Head of caudate nucleus (tissue), 42 donors: ENCODE results near the gene RSU1.
A peak's percentile ranks its signal among the peaks of the same experiment; 100 is the strongest.
"Not testable (repeated sequence)": the region's sequence is repeated elsewhere in the genome, so short reads cannot be mapped to it uniquely, and the experiment has no call there.

Experiments used
- DNase-seq, 42 donors: peaks; one replicate each; pipeline versions ENCODE4 v3.0.0 to v3.0.0-alpha.2; 2020 to 2021; ENCODE audit warnings: mixed read lengths in 7 of 42
- intact Hi-C: fragments of 100-400 bp; cut with DNase I; formaldehyde crosslinking; loops from one replicate; pipeline ENCODE4 v1.15.0; 2022

The RSU1 gene

DNA sequence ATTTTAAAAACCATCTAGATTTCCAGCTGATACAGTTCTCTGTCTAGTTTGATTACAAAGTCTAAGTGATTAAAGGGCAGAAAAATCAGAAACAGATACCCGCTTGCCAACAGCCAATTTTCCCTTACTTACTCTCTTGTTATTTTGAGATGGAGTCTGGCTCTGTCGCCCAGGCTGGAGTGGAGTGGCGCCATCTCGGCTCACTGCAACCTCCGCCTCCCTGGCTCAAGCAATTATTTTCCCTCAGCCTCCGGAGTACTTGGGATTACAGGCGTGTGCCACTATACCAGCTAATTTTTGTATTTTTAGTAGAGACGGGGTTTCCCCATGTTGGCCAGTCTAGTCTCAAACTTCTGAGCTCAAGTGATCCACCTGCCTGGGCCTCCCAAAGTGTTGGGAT is 10.2 kb upstream of the RSU1 start:
- intact Hi-C loops, DNase-seq: not testable (repeated sequence)

GRCh38 chr10:16822726-16823360 is 5.6 kb upstream of the RSU1 start:
- intact Hi-C loops, result no loop called here
- DNase-seq, result no peak

- intact Hi-C loops, result no loop called here
Measured at GRCh38 chr10:16822027-16822426, 4.8 kb upstream of the RSU1 start.

GRCh38 chr10:16820421-16820820 is 3.2 kb upstream of the RSU1 start:
- no peak for DNase-seq
- intact Hi-C loops, result no loop called here

More at GRCh38 chr10:16822027-16822426, 4.8 kb upstream of the RSU1 start:
- no peak for DNase-seq

DNA sequence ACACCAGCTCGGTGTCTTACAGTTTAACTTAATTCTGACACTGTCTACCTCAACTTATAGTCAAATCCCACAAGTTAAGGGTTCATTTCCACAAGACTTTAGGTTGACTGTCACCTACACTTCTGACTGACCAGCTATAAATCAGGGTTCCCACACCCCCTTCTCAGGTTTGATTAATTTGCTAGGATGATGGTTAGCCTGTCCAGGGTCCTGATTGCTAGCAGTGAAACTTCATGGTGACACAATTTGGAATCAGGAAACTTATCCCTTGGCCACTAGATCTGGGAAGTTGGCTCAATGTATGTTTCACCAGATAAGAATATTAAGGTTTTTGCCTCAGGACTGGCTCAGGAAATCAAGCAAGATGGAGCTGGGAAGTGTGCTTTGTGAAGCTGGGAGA is 2.8 kb upstream of the RSU1 start:
- DNase-seq, result no peak
- intact Hi-C loops, result no loop called here

DNA sequence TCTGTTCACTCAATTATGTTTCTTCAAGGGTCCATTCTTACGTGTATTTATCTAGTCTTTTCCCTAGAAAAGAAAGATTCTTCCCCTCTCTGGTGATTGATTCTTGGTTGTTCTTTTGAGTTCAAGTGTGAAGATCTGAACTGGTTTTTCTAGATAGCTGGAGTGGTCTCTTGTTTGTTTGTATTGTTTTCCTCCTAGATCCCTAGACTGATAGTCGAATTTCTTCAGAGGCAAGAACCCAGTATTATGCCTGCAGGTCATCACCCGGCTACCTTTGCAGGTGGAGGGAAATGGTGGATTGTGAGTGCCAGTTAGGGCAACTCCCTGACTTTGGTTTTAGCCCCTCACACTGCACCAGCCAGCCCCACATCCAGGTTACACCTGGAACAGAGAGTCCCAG is 2.2 kb upstream of the RSU1 start:
- DNase-seq, result no peak
- intact Hi-C loops, result no loop called here

DNA sequence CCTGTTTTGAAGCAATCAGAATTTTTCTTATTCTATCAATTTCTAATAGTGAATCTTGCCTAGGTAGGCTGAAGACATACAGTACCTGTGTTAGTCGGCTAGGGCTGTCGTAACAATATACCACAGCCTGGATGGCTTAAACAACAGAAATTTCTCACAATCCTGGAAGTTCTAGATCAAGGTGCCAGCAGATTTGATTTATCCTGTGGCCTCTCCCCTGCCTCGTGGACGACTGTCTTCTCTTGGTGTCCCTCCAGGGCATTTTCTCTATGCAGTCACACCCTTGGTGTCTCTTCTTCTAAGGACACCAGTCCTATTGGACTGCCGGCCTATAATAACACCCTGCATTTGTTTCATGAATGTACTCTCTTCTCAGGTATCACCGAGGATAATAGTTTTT is 1.8 kb upstream of the RSU1 start:
- no peak for DNase-seq
- intact Hi-C loops, result no loop called here

DNA sequence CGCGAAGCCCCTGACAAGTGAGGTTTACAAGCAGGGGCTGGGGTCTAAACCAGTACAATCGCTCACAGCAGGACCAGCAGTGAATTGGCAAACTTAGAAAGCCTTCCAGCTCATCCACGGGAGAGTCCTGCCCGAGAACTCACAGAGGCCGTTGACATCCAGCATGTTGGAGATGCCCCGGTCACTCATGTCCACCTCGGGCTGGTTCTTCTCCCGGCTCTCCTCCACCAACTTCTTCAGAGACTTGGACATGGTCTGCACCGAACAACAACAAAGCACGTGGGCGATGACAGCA is 447 bp downstream of the RSU1 start:
- intact Hi-C loops, result no loop called here
- DNase-seq, result peak in 5 of 42 donors; percentile 8 to 43 (median 18)

DNA sequence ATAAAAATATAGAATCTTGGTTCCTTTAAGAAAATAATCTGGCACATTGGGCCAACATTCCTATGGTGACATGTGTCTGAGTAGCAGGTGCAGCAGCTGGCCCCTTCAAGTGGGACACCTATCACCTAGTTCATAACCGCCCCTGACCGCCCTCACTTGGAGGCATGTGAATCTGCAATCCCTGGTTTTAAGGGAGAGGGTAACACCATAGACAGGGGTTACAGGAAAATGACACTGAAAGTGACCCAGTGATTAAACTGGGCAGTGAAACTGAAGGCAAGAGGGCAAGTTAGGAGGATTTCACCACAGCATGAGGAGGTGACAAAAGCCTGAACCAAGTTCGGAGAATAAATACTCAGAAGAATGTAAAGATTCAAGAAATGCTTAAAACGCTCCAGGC is 1.1 kb downstream of the RSU1 start:
- no peak for DNase-seq
- intact Hi-C loops, result no loop called here

- intact Hi-C loops, result no loop called here
Measured at GRCh38 chr10:16814012-16814411, 3.2 kb downstream of the RSU1 start.

DNA sequence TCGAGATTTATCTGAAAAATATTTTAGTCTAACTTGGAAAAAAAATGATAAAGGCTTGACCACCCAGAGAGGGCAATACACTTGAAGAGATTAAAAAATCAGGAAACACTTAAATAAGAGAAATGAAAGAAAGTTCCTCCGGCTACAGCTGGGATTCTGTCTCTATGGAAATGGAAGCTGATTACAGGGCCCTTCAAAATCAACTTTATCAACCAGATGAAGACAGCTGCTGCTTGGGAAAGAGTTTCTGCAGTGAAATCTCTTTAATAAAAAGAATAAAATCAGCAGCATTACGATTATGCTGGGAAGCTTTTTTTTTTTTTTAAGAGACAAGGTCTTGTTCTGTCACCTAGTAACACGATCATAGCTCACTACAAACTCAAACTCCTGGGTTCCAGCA is 4.5 kb downstream of the RSU1 start:
- no peak for DNase-seq
- intact Hi-C loops, result no loop called here

More at GRCh38 chr10:16814012-16814411, 3.2 kb downstream of the RSU1 start:
- no peak for DNase-seq

GRCh38 chr10:16811765-16812164 is 5.5 kb downstream of the RSU1 start:
- no peak for DNase-seq
- intact Hi-C loops, result no loop called here

GRCh38 chr10:16811292-16811691 is 5.9 kb downstream of the RSU1 start:
- DNase-seq, result no peak
- intact Hi-C loops, result no loop called here

GRCh38 chr10:16809074-16809718 is 8.0 kb downstream of the RSU1 start:
- intact Hi-C loops, result no loop called here
- peak in 29 of 42 donors; percentile 18 to 77 (median 48) for DNase-seq

DNA sequence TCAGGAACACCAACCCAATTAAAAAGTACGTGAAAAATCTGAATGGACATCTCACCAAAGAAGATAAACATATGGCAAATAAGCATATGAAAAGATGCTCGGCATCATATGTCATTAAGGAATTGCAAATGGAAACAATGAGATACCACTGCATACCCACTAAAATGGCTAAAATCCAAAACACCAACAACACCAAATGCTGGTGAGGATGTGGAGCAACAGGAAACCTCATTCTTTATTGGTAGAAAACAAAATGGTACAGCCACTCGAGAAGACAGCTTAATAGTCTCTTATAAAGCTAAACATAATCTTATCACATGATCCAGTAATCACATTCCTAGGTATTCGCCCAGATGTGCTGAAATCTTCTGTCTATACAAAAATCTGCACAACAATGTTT is 13.1 kb downstream of the RSU1 start:
- intact Hi-C loops, result no loop called here
- DNase-seq, result no peak

DNA sequence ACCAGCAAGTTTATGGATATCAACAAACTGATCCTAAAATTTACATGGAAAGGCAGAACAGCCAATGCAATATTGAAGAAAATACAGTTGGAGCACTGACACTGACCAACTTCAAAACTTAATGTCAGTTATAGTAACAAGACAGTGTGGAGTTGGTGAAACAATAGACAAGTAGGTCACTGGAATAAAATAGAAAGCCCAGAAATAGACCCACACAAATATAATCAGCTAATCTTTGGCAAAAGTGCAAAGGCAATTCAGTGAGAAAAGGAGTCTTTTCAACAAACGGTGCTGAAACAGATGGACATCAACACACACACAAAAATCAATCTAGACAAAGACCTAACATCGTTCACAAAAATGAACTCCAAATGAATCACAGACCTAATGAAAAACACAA is 13.8 kb downstream of the RSU1 start:
- intact Hi-C loops, result no loop called here

GRCh38 chr10:16799621-16800020 is 17.6 kb downstream of the RSU1 start:
- intact Hi-C loops, result no loop called here
- DNase-seq, result no peak

More for the DNA sequence above, 13.8 kb downstream of the RSU1 start:
- DNase-seq, result no peak

- intact Hi-C loops, result no loop called here
- DNase-seq, result no peak
Measured at GRCh38 chr10:16798571-16798970, 18.7 kb downstream of the RSU1 start.

DNA sequence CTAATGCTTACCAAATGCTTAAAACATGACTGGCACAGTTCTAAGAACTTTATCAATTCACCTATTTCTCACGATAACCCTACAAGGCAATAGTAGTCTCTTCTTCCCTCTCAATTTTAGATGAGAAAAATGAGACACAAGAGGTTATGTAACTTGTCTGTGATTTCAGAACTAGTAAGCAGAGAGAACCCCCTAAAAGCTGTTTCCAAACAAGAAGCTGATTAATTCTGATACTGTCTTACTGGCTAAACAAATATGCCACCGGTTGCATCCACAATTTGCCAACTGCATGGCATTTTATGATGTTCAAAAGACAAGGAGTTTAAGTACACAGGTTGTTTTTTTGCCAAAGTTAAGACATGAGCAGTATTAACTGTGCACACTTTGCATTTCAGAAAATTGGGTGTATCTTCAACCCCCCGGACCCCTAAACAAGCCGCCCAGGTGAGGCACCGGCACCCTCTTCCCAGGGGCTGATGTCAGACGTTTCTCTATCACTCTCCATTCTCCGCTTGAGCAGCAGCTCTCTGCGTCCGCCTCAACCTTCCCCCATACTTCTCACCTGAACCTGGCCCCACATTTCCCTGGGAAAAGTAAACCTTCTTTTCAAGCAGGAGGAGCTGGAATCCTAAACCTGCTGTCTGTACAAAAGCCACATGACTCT is 21.7 kb downstream of the RSU1 start:
- no peak for DNase-seq
- intact Hi-C loops, result no loop called here

DNA sequence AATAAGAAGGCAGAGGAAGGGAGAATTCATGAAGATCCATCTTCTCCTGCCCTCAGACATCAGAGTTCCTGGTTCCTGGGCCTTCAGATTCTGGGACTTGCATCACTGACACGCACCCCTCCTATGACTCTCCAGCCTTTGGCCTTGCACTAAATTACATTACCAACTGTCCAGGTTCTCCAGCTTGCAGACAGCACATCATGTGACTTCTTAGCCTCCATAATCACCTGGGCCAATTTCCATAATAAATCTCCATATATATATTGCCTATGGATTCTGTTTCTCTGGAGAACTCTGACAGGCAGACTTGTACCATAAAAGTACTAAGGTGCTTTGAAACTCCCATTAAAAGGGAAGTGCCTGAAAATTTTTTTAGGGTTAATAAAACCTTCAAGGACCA is 23.2 kb downstream of the RSU1 start:
- DNase-seq, result no peak
- intact Hi-C loops, result no loop called here

GRCh38 chr10:16792675-16793074 is 24.5 kb downstream of the RSU1 start:
- intact Hi-C loops, result no loop called here
- DNase-seq, result no peak
